GM21381 (cell line): ENCODE measurements around the gene ESRRG.

ENCODE experiments used
- ATAC-seq: cut with Tn5 transposase; IDR thresholded peaks from one replicate; pipeline ENCODE4 v1.9.1; 2021; ENCODE audit warnings: mild to moderate bottlenecking, moderate library complexity; ENCODE audit not compliant: unreplicated experiment

Gene ESRRG

DNA sequence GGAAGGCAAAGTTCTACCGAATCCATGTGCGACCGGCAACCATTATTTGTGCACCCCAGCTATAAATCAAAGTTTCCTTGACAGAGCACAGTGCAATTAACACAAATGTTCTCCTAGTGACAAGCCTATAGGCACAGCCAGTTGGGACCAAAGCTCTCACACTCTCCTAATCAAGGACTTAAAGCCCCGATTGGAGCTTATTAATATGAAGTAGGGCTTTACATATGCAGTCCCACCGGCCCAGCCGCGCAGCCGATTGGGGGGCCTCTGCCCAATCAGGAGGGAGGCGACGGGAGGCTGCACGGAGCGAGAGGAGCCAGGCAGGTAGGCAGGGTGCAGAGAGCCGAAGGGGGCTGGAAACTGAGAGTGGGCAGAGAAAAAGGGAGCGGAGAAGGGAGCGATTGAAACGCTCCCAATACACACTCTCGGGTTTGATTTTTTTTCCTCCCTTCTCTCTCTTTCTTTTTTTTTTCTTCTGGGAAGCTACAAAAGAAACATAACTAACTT is at the start of gene ESRRG:
TSS of gene ESRRG (minus strand) at position 156 of the 507 bp plus-strand sequence. CDS start at position 26, 130 bp downstream.
- no peak for ATAC-seq

DNA sequence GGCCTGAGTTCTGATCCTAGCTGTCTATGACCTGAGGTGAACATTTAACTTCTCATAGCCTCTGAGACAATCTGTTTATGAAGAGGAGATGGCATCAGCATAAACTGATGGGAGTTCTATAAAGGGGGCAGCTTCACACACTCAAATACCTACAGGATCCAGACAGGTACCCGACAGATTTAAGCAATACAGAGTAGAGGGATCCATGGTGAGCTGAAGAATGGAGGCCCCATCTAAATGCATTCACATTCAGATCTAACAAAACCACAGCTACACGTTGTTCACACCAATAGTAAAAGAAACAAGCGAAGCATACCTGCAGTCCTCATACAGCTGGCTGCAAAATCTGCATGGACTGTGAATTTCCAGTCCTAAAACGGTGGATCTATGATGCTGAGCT is 48.7 kb upstream of the ESRRG start:
- no peak for ATAC-seq

DNA sequence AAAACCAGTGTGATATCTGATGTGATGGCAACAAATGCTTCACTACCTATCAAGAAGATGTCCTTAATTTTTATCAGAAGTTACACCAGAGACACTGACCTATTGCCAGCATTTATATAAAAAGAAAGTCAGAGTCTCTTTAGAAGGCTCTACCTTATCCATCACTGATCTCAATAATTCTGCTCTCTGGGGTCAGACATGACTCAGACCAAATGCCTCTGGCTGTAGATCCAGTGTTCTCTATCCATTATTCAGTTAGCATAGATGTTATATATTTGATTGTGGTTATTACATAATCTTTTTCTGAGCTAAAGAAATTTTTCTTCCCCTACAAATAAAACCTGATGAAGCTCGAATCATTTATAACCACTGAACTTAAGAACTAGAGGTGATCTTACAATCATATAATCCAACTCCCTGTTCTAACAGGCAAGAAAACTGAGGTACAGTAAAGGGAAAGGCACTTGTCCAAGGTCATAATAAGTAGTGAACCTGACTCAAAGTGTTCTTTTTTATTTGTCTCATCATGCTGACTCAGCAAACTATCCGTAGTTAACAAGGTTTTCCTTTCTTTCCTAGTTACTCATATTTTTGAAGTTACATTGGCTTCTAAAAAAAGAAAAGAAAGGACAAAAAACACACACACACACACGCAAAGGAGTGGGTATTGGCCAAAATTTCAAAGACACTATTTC is 43.6 kb upstream of the ESRRG start:
- ATAC-seq: no peak

DNA sequence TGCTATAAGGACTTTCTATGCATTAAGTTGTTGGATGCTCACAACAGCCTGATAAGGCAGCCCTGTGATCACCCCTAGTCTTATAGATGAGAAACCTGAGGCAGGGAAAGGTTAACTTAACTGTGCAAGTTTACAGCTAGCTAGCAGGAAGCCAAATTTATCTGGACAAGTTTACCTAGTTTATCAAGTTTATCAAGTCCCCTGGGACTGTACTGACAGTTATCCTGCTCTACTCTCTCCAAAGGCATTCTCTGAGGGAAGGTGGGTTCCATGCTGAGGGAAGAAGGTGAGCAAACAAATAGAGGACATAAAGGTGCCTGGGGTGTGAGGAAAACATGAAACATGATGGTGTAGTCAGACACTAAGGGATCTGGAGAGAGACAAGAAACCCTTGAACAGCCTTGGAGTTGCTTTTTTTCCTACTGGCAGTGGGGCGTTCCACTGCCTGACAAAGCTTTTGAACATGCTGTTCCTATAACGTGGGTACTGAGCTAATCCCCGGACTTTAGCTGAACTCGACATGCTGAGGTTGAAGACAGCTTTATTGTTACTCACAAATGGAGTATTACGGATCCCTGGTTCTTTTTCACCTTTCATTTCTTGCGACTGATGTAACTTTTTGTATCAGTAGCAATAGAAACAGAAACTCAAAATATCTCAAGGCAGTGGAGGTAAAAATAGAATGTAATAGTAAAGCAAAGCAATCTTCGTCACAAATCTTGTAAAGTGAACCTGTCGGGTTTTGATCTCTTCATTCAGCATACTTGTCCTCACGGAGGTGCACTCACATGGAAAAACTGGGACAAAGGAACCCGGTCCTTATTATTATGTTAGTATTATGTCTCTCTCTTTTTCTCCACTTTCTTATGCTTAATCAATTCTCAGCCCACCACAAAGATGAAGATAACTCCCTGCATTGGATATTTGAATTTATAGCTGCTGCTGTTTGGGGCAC is 42.4 kb upstream of the ESRRG start:
- no peak for ATAC-seq

DNA sequence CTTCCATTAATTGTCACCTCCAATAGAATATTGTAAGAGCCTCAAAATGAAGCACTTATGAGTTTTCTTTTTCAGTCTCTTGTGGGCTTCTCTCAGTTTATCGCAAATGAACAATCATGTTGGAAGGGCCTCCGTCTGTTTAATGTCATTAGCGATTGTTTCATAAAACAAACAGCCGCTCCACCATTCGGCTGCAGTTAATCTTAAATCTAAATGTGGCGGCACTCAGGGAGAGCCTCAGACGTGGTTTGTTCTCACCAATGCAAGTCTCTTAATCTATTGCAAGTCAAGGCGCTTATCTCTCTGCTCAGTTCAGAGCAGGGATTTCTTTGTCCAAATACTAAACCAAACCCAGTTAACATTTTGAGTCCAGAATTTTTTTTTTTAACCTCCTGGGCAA is 34.9 kb upstream of the ESRRG start:
- no peak for ATAC-seq

DNA sequence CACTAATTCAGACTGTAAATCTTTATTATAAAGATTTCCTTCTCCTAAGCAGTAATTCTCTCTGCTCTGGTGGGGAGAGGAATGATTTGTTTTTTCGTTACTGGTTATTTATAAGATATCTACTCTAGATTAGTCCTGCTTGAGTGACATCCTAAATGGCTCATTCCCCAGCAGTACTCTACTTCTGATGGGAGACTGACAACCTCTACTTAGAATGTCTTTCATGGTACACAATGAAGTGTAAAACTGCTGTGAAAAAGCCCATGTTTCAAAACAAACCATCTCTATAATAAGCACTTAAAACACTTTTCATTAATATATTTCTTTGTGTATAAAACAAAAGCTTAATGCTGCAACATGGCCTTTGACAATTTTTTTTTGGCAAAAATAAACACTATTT is 33.9 kb upstream of the ESRRG start:
- no peak for ATAC-seq

DNA sequence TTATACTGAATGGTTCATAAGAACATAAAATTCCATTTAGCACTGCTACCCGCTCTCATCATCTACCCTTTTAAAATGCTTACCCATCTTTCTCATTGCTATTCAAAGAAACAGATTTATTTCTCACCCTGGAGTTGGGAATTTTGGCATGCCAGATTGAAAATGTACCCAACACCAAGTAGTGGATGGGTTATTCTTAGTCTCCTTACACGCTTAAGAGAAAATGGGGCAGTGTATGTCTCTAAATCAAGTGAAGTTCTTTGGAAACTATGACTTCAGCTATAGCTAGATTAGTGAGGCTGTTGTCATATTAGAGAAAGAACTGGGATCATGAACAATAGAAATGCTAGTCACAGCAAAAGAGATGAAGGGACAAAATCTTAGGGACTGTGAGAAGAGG is 27.7 kb upstream of the ESRRG start:
- no peak for ATAC-seq

DNA sequence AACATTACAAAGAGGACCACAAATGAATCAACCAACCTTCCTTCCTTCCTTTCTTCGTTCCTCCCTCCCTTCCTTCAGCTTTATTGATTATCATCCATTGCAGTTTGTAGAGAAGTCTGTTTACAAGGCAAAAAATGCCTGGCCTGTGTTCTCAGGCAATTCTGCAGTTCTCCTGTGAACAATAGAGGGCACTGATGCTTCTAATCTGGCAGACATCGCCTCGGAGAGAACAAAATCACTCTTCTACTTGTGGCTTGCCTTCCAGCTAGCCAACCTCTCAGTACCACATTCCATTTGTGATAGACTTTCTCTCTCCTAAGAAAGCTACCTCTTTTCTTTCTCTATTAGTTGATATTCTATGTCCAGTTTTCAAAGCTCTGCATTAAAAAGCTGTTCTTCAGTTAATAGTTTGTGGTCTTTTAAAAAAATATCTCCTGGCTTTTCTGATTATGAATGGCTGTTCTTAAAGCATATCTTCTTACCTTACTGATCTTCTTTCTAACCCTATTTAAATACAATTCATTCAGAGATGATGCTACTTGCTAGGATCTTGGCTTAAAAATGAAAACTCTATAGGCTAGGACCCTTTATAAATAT is 26.9 kb upstream of the ESRRG start:
- peak; percentile 56 for ATAC-seq

DNA sequence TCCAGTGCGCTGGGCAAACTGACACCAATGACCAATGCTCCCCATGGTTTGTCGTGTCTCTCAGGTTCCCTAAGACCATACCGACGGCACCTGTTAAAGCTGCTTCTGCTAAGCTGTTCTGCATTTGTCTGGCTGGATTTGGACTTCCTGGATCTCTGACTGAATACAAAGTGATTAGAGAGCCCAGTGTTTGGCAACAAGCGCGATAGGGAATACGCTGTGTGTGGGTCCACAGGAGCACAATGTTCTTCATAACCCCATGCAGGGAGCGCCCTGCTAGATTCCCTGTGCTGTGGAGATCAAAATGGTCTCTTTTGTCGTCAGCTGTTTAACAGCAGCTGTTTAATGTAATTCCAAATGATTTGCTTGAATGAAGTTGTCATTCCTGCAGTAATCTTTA is 26.0 kb upstream of the ESRRG start:
- ATAC-seq: no peak

DNA sequence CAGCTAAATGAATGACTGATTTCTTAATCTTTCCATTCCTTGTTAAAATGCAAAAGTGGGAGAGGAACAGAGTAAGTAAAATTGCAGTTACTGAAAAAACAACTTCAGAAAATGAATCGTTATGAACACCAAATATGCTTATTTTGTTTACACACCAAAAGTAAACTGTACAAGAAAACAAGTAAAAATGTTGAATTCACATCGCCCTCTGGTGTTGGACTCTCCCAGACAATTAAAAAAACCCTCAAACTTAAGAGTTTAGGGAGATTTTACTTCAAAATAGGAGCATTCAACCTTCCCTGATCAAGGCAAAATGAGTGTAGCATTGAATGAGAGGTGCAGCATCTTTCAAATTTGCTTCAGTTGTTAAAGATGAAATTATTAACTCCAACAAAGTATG is 19.4 kb upstream of the ESRRG start:
- no peak for ATAC-seq

DNA sequence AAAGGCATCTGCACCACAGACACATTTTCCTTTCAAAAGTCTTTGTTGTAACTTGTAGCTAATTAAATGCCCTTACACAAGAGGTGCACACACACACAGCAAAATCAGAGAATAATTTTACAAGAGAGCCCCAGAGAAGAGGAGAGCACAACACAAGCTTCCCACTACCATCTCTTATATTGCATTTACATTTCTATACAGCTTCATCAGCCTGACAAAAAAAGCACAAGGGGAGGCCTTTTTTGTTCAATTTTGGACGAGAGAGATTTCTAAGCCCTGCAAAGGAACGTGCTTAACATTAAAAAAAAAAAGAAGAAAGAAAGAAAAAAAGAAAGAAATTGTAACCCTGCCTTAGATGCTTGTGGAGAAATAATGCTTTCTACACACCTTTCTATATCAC is 17.1 kb upstream of the ESRRG start:
- ATAC-seq: no peak

DNA sequence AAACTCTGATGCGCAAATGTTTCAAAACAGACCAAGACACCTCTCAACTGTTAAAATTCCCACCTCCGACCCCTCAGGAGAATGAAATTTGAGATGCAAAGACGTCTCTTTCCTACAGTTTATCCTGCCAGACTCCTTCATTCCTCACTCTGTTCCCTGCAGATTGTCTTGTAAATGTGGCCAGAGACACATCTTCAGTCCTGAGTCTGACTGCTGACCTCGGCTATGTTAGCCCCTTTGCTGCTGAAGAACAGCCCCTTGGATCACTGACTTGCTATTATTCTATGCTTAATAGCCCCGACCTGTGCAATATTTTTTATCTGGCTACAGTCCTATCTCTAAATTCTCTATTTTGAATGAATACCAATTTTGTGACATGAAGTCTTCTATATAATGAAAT is 16.6 kb upstream of the ESRRG start:
- no peak for ATAC-seq

DNA sequence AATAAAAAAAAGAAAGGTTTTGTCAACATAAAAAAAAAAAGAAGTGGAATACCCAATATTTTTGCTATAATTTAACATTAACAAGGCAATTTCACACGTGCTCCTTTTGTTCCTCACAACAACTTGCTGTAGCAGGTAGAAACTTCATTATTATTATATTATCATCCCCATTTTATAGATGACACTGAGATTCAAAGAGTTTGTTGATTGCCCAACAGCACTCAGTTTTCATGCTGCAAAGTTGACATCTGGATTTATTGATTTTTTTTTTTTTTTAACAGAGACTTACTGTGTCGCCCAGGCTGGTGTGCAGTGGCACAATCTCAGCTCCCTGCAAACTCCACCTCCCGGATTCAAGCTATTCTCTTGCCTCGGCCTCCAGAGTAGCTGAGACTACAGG is 8.9 kb upstream of the ESRRG start:
- ATAC-seq: no peak

DNA sequence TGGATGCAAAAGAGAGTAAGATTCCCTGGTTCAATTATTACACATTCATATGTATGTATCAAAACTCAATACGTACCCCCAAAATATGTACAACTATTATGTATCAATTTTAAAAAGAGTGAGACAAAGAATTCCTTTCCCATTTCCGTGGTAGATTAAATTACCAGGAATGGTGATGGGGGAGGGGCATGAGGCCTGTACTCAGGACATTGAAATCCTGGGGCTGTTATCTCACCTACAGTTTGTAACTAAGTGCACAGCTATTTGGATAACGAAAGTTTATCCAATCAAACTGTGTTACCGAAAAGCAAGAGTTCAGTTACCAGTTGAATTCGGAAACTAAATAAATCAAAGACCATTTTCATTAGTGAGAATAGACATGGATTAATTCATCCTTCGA is 8.3 kb upstream of the ESRRG start:
- ATAC-seq: no peak

DNA sequence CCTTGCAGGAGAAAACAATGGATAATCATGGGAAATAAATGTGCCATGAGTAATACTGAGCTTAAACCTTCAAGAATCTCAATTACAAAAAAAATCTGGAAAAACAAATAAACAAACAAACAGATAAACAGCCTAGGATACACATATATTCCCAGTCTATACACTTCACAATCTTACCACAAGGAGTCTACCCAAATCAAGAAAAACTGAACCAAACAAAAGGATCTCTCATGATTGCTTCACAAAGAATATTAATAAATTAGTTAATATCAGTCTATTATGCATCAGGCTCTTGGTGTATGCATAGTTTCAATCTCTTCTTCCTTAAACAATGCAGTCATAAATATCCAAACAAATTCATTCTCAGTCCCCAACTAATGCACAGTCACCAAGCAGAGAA is 3.2 kb upstream of the ESRRG start:
- no peak for ATAC-seq

DNA sequence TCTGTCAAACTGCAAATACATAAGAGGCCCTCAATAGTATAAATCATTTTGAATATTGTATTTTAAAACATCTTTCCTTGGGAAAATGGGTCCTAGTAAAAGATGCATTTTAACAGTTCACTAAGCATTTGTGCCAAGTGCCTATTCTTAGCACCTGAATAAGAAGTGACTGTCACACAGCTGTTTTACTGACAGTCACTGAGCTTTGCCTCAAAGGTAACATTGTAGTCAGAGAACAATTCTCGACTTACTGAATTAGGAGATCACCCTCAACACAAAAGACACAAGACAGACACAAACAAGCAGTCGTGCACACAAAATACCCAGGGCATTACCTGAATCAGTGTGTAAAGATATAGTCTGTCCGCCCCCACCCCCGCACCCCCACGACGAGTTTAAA is 408 bp downstream of the ESRRG start:
- ATAC-seq: no peak

DNA sequence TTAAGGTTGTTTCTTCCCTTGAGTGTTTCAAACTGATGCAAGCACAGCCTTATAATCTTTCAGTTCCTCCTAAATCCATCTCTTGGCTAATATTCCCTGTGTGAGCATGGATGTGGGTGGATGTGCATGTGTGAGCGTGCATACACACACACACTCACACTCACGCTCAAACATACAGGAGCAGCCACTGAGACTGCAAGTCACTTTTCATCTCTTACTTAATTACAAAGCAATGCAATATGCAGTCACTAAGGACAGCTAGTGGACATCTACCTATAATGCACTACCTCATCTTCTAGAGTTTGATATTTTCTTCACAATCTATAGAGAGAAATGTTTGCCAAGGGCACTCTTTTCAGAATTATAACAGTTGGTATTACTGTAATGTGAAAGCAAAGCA is 1.4 kb downstream of the ESRRG start:
- ATAC-seq: no peak

DNA sequence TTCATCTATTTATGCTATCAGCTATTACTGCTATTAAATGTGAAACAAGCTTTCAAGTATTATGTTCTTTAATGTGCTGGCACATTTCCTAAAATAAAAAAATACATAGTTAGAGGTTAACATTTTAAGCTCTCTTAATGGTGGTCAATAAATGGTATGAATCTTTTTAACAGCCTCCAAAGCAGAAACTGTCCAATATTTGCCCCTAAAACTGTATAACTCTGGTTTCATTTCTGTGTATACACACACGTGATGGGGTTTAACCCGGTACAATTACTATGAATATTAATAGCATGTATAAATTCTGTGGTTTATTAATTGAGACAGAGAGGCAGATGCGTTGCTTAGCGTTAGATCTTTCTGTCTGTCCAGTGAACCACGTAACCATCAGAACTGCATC is 2.2 kb downstream of the ESRRG start:
- no peak for ATAC-seq

DNA sequence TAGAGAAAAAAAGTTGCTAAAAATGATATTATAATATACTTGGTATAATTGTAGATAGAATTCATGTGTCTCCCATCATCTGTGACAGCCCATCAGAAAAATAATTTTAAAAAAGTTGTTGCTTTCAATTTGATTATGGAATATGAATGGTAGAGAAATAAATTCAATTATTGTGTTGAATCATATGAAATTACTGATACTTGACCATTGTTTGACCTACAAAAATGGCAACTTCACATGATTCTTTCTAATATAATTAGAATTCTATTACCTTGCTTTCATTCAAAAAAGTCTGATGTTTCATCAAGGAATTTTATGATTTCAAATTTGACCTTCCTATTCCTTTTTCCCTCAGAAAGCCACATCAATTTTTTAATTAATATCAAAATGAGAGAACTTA is 11.5 kb downstream of the ESRRG start:
- no peak for ATAC-seq

DNA sequence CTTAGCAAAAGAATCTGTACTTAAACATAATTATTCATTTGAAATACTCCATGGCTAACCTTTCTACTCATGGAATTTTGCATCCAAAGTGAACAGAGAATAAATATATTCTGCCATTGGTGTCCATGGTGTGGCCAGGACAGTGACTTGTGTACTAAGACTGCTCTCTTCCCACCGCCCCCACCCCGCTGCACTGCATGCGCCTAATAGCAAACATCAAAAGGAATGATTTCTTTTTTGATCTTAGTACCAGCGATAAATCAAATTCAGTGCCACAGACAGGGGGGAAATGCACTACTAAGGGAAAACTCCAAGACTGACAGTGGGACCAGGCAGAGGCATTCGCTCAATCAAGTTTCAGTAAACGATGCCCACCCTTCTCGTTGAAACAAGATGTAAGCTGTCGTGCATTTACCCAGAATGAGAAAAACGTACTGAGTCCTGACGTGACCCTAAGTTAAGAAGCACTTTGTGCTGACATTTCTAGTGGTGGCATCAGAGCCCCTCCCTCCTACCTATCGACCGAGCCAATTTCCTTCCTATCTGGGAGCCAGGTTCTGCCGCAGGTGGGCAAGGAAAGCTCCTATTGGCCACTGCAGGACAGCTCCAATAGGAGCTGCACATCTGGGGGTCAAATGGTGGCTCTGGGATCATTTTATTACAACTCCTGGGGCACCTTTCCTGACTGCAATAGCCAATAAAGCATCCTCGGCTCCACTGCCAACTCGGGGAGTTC is 12.5 kb downstream of the ESRRG start:
- ATAC-seq: no peak

DNA sequence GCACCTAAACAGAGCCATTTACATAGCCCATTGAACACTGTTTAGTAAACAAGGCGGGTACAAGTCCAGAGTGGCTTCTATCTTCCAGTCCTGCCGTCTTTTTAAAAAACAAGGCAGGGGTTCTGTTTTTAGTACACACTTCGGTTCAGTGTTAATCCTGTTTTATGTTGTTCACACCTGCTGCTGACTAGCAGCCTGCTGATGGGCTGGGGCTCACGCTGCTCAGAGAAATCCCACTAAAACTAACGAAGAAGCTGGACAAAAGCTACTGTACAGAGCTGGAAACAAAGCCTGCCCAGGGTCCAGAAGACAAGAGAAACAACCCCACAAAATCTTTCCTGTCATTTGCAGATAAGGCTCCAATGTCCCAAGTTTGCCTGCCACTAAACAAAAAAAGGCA is 13.2 kb downstream of the ESRRG start:
- ATAC-seq: no peak
